ENCODE measurements around the gene TM9SF1. TPM values are rescaled to one million over a fixed set of nuclear protein-coding genes. Genes with fewer than 3 reads are reported as not detected.

Gene TM9SF1
- total RNA-seq, 1 donor from 2014 or later = 52.0 TPM

GRCh38 chr14:24162093-24162492, 33.1 kb downstream of the TM9SF1 start:
- H3K36me3 ChIP-seq = peaks cover 74% of the 10 kb centered on the region
- no peak for DNase-seq
- peaks cover 23% of the 10 kb centered on the region for H3K4me1 ChIP-seq
- TF ChIP-seq CTCF (IDR thresholded peaks at IDR 0.05) = no peak
- peak overlapping the region; percentile 64 for H3K4me3 ChIP-seq
- ATAC-seq = peak; percentile 1
- intact Hi-C loops (cut with DNase I) = no loop called here
- H3K9me3 ChIP-seq = no peaks in the 10 kb centered on the region
- peak overlapping the region; percentile 88 for H3K27ac ChIP-seq
- no peaks in the 10 kb centered on the region for H3K27me3 ChIP-seq

- DNase-seq = peak; percentile 96
- Histone ChIP-seq H3K9me3 (no peaks in the 10 kb centered on the region), H3K27me3 (no peaks in the 10 kb centered on the region), H3K4me1 (peaks cover 23% of the 10 kb centered on the region), H3K36me3 (peaks cover 74% of the 10 kb centered on the region), H3K27ac (peak within 1 kb of the TSS; percentile 88), H3K4me3 (peak within 1 kb of the TSS; percentile 64)
- ATAC-seq = peak; percentile 94
- TF ChIP-seq CTCF (IDR thresholded peaks at IDR 0.05) = peak; percentile 94
- intact Hi-C loops (cut with DNase I) = no loop called here
These were observed 34.1 kb downstream of the TM9SF1 start, which contains the start of gene IRF9 for GRCh38 chr14:24160850-24161804. Gene IRF9 (plus strand): TSS chr14:24161265. CDS start chr14:24162145, 880 bp downstream.

GRCh38 chr14:24160499-24160849, 34.8 kb downstream of the TM9SF1 start:
- Histone ChIP-seq H3K4me3 (no peak overlapping the region), H3K9me3 (no peaks in the 10 kb centered on the region), H3K27me3 (no peaks in the 10 kb centered on the region), H3K27ac (peak overlapping the region; percentile 88), H3K36me3 (peaks cover 74% of the 10 kb centered on the region), H3K4me1 (peaks cover 23% of the 10 kb centered on the region)
- intact Hi-C loops (cut with DNase I) = no loop called here
- TF ChIP-seq CTCF (IDR thresholded peaks at IDR 0.05) = no peak
- DNase-seq (no peak), ATAC-seq (no peak)

- Histone ChIP-seq H3K36me3 (peaks cover 74% of the 10 kb centered on the region), H3K4me3 (no peak overlapping the region), H3K27ac (peak overlapping the region; percentile 88), H3K27me3 (no peaks in the 10 kb centered on the region), H3K4me1 (peaks cover 23% of the 10 kb centered on the region), H3K9me3 (no peaks in the 10 kb centered on the region)
- DNase-seq (no peak), ATAC-seq (no peak)
- intact Hi-C loops (cut with DNase I) = no loop called here
- no peak for TF ChIP-seq CTCF (IDR thresholded peaks at IDR 0.05)
These were observed 35.3 kb downstream of the TM9SF1 start for GRCh38 chr14:24159777-24160498.

GRCh38 chr14:24157331-24157730, 37.9 kb downstream of the TM9SF1 start:
- H3K27ac ChIP-seq = no peak overlapping the region
- intact Hi-C loops (cut with DNase I) = no loop called here
- peaks cover 11% of the 10 kb centered on the region for H3K4me1 ChIP-seq
- ATAC-seq (no peak), DNase-seq (no peak)
- no peaks in the 10 kb centered on the region for H3K9me3 ChIP-seq
- H3K27me3 ChIP-seq = no peaks in the 10 kb centered on the region
- no peak for TF ChIP-seq CTCF (IDR thresholded peaks at IDR 0.05)
- no peak overlapping the region for H3K4me3 ChIP-seq
- H3K36me3 ChIP-seq = peaks cover 73% of the 10 kb centered on the region
